T-helper 22 cell (primary cell): ENCODE measurements around the gene GPR27.

Source experiments
- DNase-seq: peaks from one replicate; pipeline ENCODE4 v3.0.0-alpha.2; 2020; ENCODE audit warnings: low read depth

The GPR27 gene

DNA sequence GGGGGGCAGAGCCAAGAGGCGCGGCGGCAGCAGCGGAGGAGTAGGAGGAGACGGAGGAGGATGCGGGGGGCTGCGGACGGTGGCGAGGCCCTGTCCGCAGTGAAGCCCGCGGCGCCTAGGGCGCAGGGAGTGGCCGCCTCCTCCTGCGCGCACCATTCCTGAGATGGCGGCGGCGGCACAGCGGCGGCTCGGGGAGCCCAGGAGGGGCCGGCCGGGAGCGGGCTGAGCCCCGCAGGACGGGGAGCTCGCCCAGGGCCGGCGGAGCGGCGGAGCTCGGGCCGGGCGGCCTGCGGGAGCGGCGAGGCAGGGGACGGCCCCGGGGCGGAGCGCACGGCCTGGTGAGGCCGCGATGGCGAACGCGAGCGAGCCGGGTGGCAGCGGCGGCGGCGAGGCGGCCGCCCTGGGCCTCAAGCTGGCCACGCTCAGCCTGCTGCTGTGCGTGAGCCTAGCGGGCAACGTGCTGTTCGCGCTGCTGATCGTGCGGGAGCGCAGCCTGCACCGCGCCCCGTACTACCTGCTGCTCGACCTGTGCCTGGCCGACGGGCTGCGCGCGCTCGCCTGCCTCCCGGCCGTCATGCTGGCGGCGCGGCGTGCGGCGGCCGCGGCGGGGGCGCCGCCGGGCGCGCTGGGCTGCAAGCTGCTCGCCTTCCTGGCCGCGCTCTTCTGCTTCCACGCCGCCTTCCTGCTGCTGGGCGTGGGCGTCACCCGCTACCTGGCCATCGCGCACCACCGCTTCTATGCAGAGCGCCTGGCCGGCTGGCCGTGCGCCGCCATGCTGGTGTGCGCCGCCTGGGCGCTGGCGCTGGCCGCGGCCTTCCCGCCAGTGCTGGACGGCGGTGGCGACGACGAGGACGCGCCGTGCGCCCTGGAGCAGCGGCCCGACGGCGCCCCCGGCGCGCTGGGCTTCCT lies at the start of gene GPR27:
GPR27 (plus strand) TSS at position 155 of the 909 bp plus-strand sequence; CDS start at position 350, 195 bp downstream.
- no peak for DNase-seq

GRCh38 chr3:71704915-71705314 lies 48.7 kb upstream of the GPR27 start:
- no peak for DNase-seq

- no peak for DNase-seq
These were observed 48.0 kb upstream of the GPR27 start for GRCh38 chr3:71705681-71706080.

GRCh38 chr3:71707595-71707994 lies 46.1 kb upstream of the GPR27 start:
- DNase-seq, result no peak

DNA sequence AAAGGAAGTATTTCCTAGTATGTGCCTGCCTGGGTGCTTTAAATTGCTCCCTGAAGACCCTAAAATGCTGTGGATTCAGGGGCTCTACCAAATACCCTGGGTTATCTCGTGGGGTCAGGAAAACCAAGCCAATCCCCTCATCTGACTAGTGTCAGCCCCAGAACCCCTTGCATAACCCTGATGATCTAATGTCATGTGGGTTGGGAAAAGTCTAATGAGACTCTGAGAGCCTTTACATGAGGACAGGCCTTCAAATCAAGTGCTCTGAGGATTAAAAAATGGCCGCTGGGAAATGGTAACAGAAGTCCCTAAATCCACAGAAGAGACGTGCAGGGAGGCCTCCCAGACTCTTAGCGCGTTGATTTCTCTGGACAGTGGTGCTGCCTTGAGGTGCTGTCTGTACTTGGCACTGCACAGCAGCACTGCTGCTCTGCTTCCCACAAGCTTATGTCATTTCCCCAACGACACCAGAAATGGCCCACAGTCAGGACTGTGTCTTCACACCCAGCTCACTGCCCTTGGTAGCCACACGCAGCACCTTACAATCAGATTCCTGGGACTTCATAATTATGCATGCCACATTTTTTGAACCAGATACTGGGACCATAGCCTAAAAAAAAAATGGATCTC lies 45.1 kb upstream of the GPR27 start:
- no peak for DNase-seq

DNA sequence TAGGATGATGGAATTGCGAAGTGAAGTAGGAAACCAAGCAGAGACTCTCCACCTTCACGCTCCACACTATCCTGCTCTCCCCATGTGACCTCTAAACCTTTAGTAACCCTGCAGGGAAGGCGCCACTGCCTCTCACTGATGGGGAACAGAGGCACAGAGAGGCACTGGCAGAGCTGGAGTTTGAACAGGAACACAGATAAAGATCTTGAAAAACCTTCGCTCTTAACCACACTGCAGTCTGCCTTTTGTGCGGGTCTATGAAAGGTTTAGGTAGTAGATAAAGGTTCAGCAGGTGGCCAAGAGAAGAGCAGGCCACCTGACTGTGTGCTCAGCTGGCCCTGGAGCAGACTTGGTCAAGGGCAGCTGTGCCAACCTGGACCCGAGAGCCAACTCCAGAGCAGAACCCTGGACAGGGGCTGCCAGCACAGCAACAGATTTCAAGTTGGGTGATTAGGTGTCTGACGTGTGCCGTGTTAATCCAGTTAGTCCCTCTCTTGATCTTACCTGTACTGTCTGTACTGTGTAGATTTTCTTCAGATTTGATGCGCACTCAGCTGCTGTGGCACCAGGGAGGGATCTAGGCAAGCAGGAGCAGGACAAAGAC lies 43.6 kb upstream of the GPR27 start:
- DNase-seq, result no peak

DNA sequence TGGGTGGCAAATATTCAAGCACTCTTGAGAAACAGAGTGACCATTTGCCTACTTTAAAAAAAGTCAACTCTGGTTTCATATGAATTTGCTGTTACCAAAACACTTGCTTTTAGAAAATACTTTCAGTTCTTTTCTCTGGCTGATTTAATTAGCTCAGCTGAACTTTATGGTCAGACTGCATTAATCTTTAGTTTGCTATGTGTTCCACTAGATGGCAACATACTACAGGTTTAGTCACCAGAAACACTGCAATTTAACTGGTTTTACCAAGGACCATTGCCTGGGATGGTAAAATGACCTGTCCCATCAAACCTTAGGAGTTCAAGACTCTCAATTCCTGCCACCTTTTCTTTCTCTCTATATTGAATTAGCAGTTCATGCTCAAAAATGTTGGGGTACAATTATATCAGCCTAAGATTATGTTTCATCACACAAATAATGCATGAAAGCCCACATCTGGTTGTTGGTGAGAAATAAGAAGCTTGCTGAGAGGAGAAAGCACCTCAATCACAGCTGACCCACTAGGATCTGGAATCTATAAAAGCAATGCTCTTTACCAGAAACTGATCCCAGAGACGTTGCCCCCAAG lies 42.7 kb upstream of the GPR27 start:
- no peak for DNase-seq

DNA sequence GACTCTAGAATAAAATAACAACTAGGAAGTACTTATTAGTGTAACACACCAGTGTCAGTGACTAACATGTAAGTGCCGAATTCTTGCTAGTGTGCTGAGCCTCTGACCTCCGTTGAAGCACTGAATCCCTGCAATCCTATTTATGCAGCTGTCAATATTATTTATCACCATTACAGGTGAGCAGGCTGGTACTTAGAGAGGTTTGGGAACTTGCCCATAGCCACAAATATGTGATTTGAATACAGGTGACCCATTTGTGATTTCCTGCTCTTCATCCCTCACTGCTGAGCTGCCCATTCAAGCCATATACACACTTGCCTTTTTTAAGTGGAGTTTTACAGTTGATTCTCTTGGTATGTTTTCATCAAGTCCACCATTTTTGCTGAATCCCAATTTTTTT lies 40.6 kb upstream of the GPR27 start:
- no peak for DNase-seq

GRCh38 chr3:71714595-71714994 lies 39.1 kb upstream of the GPR27 start:
- DNase-seq, result no peak

DNA sequence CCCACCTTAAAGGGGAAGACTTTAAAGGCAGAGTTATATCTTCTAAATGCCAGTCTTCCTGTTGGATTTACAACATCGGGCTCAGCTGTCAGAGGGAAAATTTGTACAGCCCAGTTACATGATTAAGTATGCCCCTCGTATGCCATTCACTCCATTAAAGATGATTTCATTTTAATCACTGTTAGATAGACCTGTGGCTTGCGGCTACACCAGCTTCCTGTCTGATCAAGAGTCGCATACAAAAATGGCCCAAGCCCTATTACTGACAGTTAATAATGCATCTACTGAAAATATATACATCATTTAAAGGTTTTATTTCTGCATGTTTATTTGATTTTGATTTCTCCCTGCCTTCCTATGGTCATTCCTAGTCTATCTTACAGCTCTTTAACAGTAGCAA lies 35.6 kb upstream of the GPR27 start:
- peak; percentile 47 for DNase-seq

DNA sequence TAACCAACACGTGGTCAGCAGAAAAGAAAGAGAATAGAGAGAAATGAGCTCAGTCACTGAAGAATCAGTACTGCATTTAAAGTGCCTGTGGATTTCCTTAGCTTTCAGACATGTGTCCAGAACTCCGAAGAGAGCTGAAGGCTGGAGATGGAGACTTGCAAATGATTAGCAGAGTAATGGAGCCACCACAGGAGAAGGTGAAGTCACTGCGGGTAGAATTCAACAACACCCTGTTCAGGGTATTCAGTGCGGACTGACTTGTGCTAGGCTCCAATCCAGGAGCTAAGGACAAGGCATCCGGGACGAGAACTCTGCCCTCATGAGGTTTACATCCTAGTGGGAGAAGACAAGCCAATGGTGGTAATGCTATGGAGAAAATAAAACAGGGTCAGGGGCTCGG lies 32.7 kb upstream of the GPR27 start:
- no peak for DNase-seq

GRCh38 chr3:71721651-71722157 lies 32.0 kb upstream of the GPR27 start:
- no peak for DNase-seq

DNA sequence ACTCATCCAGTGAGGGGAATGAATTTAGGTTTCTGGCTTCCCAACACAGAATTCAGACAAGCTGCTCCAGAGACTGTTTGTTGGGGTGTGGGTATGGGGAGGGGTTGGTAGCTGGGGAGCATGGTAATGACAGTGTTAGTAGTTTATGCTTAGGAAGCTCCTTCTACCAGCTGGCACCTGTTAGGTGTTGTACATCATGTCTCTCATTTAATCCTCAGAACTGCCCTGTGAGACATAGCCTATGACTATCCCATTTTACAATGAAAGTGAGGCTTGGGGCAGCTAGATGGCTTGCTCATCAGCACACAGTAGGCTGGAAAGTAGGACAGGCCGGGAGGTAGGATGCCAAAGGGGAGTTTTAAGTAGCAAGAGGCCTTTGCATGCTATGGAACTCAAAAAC lies 31.0 kb upstream of the GPR27 start:
- DNase-seq, result no peak

DNA sequence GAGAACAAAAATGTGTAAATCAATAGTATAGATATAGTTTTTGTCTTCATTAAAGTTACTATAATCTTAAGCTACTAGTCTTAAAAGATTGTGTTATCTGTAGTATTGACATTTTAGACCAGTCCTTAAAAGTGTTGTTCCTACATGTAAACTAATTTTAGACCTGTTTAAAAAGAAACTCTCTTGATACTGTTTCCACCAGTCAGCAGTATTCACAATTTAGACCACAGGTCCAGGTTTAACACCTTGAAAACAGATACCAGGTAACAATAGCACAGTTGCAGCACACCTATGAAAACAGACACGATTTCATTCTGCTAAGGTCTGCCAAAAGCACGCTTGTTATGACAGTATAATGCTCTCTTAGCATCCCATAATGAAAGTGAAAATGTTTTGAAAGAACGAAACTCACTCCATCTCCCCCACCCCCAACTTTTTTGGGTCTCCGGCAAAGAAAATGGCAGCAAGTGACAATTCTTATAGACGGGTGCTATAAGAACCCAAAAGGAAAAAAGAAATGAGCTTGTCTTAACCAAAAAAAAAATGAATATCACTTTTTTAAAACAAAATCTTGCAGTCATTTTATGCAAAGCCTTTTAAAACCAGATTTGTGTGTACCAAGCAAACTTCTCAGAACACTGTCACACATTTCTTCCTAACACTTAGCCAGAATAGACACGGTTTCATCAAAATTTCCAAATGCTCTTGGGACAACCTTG lies 30.0 kb upstream of the GPR27 start:
- DNase-seq, result peak; percentile 27

DNA sequence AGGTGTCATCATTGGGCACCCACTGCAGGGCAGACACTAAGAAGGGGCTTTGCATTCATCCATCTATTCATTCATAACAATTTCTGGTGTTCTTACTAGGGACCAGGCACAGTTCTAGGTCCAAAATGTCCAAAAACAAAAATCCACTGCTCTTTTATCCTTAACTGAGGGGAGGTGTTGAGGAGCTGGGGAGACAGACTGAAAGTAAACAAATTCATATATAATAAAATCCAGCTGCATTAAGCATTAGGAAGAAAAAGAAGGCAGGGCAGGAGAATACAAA lies 29.5 kb upstream of the GPR27 start:
- no peak for DNase-seq

DNA sequence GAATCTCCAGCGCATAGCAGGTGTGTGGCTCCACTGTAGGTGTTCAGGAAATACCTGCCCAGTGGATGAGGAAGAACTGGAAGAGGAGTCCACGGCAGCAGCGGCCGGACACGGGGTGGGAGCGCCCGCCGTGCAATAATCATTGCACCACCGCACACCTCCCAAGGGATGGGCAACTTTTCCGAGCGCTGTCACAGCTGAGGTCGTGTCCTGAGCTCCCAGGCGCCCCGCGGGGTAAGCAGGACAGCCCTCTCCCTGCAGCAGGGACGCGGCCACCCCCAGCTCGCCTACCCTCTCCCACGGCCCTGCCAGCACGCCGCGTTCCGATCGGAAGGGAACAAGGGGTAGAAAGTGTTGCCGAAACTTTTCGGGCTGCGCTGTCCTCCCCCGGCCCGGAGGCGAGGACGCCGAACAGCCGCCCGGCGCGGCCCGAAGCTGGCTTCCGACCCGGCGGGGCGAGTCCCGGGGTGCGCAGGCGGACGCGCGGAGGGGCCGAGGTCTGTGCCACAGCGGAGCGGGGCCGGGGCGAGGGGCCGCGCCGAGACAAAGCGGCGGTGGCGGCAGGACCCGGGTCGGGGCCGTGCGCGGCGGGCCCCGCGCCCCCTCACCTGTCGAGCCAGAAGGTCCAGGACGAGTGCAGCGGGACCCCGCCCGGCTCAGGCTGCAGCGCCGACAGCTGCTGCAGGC lies 28.9 kb upstream of the GPR27 start:
- no peak for DNase-seq

- peak; percentile 25 for DNase-seq
These were observed 28.2 kb upstream of the GPR27 start, which contains the start of gene EIF4E3 for GRCh38 chr3:71725271-71725991. Gene EIF4E3 (minus strand): TSS chr3:71725402. CDS start chr3:71725367, 35 bp downstream.

GRCh38 chr3:71726146-71726545 lies 27.5 kb upstream of the GPR27 start:
- peak; percentile 48 for DNase-seq

DNA sequence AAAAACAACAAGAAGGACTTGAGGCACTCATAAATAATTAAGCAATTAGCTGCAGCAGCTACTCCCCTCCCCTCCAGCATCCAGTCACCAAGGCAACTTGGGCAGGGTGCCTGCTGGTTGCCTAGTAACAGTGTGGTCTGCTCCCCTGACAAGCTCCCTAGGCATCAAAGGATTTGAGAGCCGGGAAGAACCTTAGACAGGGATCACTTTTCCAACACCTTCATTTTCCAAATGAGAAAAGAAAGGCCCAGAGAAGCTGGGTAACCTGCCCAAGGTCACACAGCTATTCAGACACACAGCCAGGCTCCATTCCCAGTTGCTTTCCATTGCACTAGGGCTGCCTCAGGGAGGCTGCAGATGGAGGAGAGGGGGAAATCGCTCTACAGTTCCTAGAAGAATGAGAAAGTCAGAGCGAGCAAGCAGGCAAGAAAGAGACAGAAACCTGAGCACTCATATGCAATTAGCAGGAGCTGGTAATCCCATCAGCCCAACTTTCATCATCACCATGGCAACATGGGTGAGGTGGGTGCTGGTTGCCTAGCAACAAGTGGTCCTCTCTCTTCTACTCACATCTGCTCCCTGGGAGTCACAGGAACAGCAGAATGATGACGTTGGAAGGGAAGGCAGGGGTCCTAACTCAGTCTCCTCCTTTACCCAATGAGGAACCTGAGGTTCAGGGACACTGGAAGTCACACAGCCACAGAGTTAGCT lies 24.9 kb upstream of the GPR27 start:
- DNase-seq, result no peak

- no peak for DNase-seq
These were observed 21.0 kb upstream of the GPR27 start for GRCh38 chr3:71732637-71733036.
